ENCODE measurements around the gene CLCN5.

CLCN5 gene

GRCh38 chrX:49879656-49880277 is 42.6 kb upstream of the CLCN5 start:
- peak overlapping the region; percentile 61 for H3K4me3 ChIP-seq (ENCODE audit: low read depth, low read length)
- H3K4me1 ChIP-seq: no peaks in the 10 kb centered on the region

GRCh38 chrX:49880668-49881067 is 41.7 kb upstream of the CLCN5 start:
- TF ChIP-seq, protein P1, sequence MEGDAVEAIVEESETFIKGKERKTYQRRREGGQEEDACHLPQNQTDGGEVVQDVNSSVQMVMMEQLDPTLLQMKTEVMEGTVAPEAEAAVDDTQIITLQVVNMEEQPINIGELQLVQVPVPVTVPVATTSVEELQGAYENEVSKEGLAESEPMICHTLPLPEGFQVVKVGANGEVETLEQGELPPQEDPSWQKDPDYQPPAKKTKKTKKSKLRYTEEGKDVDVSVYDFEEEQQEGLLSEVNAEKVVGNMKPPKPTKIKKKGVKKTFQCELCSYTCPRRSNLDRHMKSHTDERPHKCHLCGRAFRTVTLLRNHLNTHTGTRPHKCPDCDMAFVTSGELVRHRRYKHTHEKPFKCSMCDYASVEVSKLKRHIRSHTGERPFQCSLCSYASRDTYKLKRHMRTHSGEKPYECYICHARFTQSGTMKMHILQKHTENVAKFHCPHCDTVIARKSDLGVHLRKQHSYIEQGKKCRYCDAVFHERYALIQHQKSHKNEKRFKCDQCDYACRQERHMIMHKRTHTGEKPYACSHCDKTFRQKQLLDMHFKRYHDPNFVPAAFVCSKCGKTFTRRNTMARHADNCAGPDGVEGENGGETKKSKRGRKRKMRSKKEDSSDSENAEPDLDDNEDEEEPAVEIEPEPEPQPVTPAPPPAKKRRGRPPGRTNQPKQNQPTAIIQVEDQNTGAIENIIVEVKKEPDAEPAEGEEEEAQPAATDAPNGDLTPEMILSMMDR (IDR thresholded peaks at IDR 0.05; ENCODE audit: low read depth, low read length): no peak
- Histone ChIP-seq H3K9me3 (no peaks in the 10 kb centered on the region), H3K4me3 (ENCODE audit: low read depth, low read length) (no peak overlapping the region)

More at GRCh38 chrX:49879656-49880277, 42.6 kb upstream of the CLCN5 start:
- TF ChIP-seq, protein P1 (IDR thresholded peaks at IDR 0.05; ENCODE audit: low read depth, low read length): no peak
- DNase-seq: no peak
- Histone ChIP-seq H3K27me3 (no peaks in the 10 kb centered on the region), H3K9me3 (no peaks in the 10 kb centered on the region), H3K36me3 (no peaks in the 10 kb centered on the region)

DNA sequence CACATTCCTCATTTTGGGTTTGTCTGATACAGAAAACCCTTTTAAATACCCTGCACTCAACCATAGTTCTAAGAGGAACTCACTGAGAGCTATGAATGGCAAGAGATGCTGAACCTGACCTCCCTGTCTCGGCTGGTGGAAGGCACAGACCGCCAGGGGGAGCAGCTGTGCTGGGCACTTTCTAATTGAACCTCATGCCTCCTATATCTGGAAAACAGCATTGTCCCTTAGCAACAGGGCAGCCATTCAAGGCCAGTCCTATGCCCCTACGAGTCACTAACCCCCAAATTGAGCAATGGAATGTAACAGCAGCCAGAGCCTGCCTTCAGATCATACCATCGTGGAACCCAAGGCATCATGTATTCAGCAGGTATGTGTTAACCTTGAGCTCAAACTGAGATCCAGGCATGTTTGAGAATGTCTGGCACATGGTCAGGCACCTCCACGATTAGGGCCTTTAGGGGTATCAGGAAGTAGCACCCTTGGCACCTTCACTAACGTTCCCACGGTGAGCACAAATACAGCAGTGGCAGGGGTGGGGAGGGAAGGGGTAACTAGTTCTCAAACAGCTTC is 38.0 kb upstream of the CLCN5 start:
- DNase-seq: peak; percentile 68
- TF ChIP-seq, protein P1 (IDR thresholded peaks at IDR 0.05; ENCODE audit: low read depth, low read length): peak; percentile 82
- H3K4me3 ChIP-seq (ENCODE audit: low read depth, low read length): no peak overlapping the region
- no peaks in the 10 kb centered on the region for H3K9me3 ChIP-seq
- no peaks in the 10 kb centered on the region for H3K4me1 ChIP-seq
- H3K27me3 ChIP-seq: no peaks in the 10 kb centered on the region
- H3K36me3 ChIP-seq: no peaks in the 10 kb centered on the region

More at GRCh38 chrX:49880668-49881067, 41.7 kb upstream of the CLCN5 start:
- no peaks in the 10 kb centered on the region for H3K36me3 ChIP-seq
- no peaks in the 10 kb centered on the region for H3K4me1 ChIP-seq
- no peaks in the 10 kb centered on the region for H3K27me3 ChIP-seq
- no peak for DNase-seq

GRCh38 chrX:49892542-49892941 is 29.9 kb upstream of the CLCN5 start:
- no peak for DNase-seq
- TF ChIP-seq, protein P1 (IDR thresholded peaks at IDR 0.05; ENCODE audit: low read depth, low read length): no peak
- Histone ChIP-seq H3K4me1 (no peaks in the 10 kb centered on the region), H3K4me3 (ENCODE audit: low read depth, low read length) (no peak overlapping the region), H3K36me3 (no peaks in the 10 kb centered on the region), H3K9me3 (no peaks in the 10 kb centered on the region), H3K27me3 (no peaks in the 10 kb centered on the region)

DNA sequence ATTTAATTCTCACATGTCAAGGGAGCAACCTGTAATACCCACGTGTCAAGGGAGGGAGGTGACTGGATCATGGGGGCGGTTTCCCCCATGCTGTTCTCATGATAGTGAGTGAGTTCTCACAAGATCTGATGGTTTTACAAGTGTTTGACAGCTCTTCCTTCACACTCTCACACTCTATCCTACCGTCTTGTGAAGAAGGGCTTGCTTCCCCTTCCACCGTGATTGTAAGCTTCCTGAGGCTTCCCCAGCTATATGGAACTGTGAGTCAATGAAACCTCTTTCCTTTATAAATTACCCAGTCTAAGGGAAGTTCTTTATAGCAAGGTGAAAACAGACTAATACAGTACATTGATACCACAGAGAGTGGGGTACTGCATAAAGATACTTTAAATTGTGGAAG is 25.4 kb upstream of the CLCN5 start:
- no peak overlapping the region for H3K4me3 ChIP-seq (ENCODE audit: low read depth, low read length)
- no peaks in the 10 kb centered on the region for H3K9me3 ChIP-seq
- TF ChIP-seq, protein P1 (IDR thresholded peaks at IDR 0.05; ENCODE audit: low read depth, low read length): no peak
- no peaks in the 10 kb centered on the region for H3K36me3 ChIP-seq
- no peaks in the 10 kb centered on the region for H3K4me1 ChIP-seq
- no peaks in the 10 kb centered on the region for H3K27me3 ChIP-seq
- no peak for DNase-seq

- Histone ChIP-seq H3K27me3 (no peaks in the 10 kb centered on the region), H3K36me3 (no peaks in the 10 kb centered on the region), H3K4me1 (no peaks in the 10 kb centered on the region), H3K4me3 (ENCODE audit: low read depth, low read length) (no peak overlapping the region), H3K9me3 (no peaks in the 10 kb centered on the region)
- TF ChIP-seq, protein P1 (IDR thresholded peaks at IDR 0.05; ENCODE audit: low read depth, low read length): no peak
- no peak for DNase-seq
Observed at GRCh38 chrX:49901048-49901447, 21.3 kb upstream of the CLCN5 start.
